A673 (cell line): ENCODE results near the gene SCUBE1.

ENCODE experiments used
- EZH2 ChIP-seq: fragments of 200-600 bp; sonication (generic); IDR thresholded peaks from 2 replicates; pipeline ENCODE4 v1.6.1; 2017; ENCODE audit warnings: borderline replicate concordance, low read depth, mild to moderate bottlenecking, mixed read lengths, antibody characterized with exemption, low read length; ENCODE audit not compliant: poor library complexity, severe bottlenecking
- TF ChIP-seq, protein P1 (sequence below): fragments of 300-800, 200-600 bp; sonication (generic); conservative IDR thresholded peaks from 2 replicates; pipeline ENCODE4 v1.5.1; 2017; ENCODE audit warnings: low read depth, mild to moderate bottlenecking, antibody characterized with exemption, low read length, moderate library complexity, mixed read lengths

DNA sequence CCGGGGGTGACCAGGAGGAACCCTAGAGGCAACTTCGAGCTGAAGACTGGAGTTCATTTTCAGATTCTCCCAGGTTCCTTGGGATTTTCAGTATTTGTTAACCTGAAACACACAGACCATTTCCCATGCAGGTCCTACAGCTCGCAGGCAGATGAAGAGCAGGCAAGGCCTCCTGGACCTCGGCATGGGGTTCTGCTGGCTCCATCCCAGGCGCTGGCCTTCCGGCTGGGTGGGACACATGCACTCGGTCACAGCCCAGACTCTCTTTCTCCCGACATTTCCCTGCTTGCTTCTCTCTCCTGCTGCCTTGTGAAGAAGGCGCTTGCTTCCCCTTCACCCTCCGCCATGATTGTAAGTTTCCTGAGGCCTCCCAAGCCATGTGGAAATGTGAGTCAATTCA lies 140.8 kb downstream of the SCUBE1 start:
- TF ChIP-seq, protein P1, sequence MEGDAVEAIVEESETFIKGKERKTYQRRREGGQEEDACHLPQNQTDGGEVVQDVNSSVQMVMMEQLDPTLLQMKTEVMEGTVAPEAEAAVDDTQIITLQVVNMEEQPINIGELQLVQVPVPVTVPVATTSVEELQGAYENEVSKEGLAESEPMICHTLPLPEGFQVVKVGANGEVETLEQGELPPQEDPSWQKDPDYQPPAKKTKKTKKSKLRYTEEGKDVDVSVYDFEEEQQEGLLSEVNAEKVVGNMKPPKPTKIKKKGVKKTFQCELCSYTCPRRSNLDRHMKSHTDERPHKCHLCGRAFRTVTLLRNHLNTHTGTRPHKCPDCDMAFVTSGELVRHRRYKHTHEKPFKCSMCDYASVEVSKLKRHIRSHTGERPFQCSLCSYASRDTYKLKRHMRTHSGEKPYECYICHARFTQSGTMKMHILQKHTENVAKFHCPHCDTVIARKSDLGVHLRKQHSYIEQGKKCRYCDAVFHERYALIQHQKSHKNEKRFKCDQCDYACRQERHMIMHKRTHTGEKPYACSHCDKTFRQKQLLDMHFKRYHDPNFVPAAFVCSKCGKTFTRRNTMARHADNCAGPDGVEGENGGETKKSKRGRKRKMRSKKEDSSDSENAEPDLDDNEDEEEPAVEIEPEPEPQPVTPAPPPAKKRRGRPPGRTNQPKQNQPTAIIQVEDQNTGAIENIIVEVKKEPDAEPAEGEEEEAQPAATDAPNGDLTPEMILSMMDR: no peak
- TF ChIP-seq EZH2: no peak
